Lower lobe of right lung (tissue), 2 donors: ENCODE data around the gene C8G. TPM values are rescaled to one million over a fixed set of nuclear protein-coding genes. Genes with fewer than 3 reads are reported as not detected.

ENCODE experiments used
- ATAC-seq, 2 donors: fragments of 200-7000 bp; cut with Tn5 transposase; one replicate each; pipeline ENCODE4 v1.9.1; 2020 to 2022; ENCODE audit warnings: mild to moderate bottlenecking in 2 of 2, moderate library complexity in 2 of 2
- DNase-seq: peaks from one replicate; pipeline ENCODE4 v3.0.0-alpha.2; 2020
- H3K27ac ChIP-seq: fragments of 200-600 bp; one replicate; pipeline ENCODE4 v1.8.0; 2022
- H3K27me3 ChIP-seq: fragments of 200-600 bp; one replicate; pipeline ENCODE4 v1.8.0; 2022; ENCODE audit warnings: low read depth
- H3K36me3 ChIP-seq: fragments of 200-600 bp; one replicate; pipeline ENCODE4 v1.8.0; 2022; ENCODE audit warnings: mild to moderate bottlenecking
- H3K4me1 ChIP-seq: fragments of 200-600 bp; one replicate; pipeline ENCODE4 v1.8.0; 2022
- H3K4me3 ChIP-seq: fragments of 200-600 bp; one replicate; pipeline ENCODE4 v1.8.0; 2022; ENCODE audit warnings: mild to moderate bottlenecking
- H3K9me3 ChIP-seq: fragments of 200-600 bp; one replicate; pipeline ENCODE4 v1.8.0; 2022
- intact Hi-C: fragments of 100-400 bp; cut with DNase I; formaldehyde crosslinking; loops from one replicate; pipeline ENCODE4 v1.11.0; 2022
- total RNA-seq: library from RNA; stranded (reverse); fragmentation: NEBNext Ultra II Directional; extraction: Animal tissue kit (Norgen Biotek cat#: 25700); gene quantifications from one replicate; pipeline ENCODE4 v1.2.1, GENCODE V29; 2021
- TF ChIP-seq, protein P1 (sequence below): fragments of 200-600 bp; IDR thresholded peaks from one replicate; pipeline ENCODE4 v1.8.0; 2022; ENCODE audit warnings: antibody characterized with exemption, mild to moderate bottlenecking
- donor health status: DM: no; HTN: yes; CAD: no; lungs with severe emphysema.

The C8G gene
- total RNA-seq, 1 donor from 2014 or later = 2.2 TPM

DNA sequence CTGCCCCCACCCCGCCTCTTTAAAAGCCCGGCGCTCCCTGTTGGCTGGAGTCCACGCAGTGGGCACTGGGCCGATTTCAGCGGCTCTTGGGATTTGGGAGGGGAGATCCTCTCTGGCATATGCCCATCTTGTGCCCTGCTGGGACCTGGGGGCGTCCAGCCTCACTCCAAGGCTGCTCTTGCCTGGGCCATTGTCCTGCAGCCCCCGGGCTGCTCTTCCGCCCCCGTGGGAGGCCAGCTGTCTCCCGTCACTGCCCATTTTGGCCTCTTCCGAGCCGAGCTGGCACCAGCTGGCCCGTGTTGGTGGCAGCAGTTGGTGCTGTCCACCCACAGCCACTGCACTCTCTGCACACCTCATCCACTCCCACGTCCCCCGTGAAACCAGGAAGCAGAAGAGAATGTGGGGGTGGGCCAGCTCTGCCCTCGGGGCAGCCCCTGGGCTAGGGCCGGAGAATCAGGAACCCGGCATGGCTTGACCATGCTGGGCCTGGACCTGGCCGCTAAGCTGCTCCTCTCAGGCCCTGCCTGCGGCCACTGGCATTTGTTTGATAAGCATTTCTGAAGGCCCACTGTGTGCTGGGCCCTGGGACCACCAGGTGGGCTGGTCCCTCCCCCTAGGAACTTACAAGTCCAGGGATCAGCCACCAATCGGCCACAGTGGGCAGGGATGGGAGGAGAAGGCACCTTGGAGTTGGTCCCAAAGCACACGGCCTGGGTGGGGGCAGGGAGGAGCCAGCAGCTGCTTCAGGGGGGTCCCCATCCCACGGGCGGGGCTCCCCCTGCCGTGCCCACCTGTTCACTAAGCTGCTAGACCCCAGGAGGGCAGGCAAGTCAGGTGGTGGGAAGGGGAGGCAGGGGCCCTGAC, 2.2 kb downstream of the C8G start:
- no peak for DNase-seq
- intact Hi-C loops = no loop called here
- ATAC-seq = no peak
- no peaks in the 10 kb centered on the region for H3K27me3 ChIP-seq
- H3K27ac ChIP-seq = peak overlapping the region; percentile 2
- no peak overlapping the region for H3K4me3 ChIP-seq
- H3K36me3 ChIP-seq = peaks cover 9% of the 10 kb centered on the region
- no peaks in the 10 kb centered on the region for H3K9me3 ChIP-seq
- H3K4me1 ChIP-seq = peaks cover 47% of the 10 kb centered on the region
- TF ChIP-seq, protein P1, sequence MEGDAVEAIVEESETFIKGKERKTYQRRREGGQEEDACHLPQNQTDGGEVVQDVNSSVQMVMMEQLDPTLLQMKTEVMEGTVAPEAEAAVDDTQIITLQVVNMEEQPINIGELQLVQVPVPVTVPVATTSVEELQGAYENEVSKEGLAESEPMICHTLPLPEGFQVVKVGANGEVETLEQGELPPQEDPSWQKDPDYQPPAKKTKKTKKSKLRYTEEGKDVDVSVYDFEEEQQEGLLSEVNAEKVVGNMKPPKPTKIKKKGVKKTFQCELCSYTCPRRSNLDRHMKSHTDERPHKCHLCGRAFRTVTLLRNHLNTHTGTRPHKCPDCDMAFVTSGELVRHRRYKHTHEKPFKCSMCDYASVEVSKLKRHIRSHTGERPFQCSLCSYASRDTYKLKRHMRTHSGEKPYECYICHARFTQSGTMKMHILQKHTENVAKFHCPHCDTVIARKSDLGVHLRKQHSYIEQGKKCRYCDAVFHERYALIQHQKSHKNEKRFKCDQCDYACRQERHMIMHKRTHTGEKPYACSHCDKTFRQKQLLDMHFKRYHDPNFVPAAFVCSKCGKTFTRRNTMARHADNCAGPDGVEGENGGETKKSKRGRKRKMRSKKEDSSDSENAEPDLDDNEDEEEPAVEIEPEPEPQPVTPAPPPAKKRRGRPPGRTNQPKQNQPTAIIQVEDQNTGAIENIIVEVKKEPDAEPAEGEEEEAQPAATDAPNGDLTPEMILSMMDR = no peak

DNA sequence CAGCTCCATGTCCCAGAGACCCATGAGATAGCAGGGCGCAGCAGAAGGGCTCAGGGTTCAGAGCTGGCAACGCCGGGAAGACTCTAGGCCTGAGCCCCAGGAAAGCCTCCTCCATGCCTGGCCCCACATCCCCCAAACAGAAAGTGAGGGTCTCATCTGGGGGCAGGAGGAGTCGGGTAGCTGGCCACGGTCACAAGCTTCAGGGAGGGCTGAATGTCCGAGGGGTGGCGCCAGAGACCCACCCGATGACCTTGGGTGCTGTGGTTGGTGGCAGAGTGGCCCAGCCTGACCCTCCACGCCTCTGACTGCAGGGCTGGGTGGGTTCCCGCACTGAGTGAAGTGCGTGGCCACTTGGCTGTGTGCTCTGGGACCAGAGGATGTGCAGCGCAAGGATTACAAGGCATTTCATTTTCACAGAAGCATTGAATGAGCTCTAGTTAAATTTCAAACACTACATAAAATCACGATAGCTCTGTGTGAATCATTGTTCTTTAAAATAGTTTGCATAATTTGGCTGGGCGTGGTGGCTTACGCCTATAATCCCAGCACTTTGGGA, 3.0 kb downstream of the C8G start:
- H3K4me1 ChIP-seq = peaks cover 44% of the 10 kb centered on the region
- H3K27ac ChIP-seq = peak overlapping the region; percentile 2
- H3K9me3 ChIP-seq = no peaks in the 10 kb centered on the region
- TF ChIP-seq, protein P1 = peak; percentile 57
- no peak overlapping the region for H3K4me3 ChIP-seq
- intact Hi-C loops = no loop called here
- no peaks in the 10 kb centered on the region for H3K27me3 ChIP-seq
- peaks cover 2% of the 10 kb centered on the region for H3K36me3 ChIP-seq
- no peak for ATAC-seq
- no peak for DNase-seq

DNA sequence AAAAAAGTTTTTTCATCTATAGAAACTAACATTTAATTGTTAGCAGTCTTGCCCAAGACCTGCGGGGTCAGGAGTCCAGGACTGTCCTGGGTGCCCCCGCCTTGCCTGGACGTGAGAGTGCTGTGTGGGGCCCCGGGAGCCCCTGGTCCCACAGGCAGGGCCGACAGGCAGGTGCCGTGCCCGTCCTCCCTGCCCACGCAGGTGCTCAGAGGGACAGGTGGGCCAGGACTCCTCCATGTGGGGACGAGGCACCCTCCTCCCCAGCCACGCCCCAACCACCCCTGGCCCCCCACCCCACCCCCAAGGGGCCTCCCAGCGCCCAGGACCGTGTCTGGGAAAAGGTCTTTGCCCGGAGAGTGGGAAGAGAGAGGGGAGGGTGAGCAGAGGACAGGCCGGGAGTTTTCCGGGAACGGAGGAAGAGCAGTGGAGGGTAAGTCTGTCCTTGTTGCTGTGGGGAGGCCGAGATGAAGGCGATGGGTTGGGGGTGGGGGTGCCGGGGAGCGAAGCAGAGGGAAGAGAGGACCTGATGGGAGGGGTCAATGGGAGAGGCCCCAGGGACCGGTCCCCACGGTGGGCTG, 4.3 kb downstream of the C8G start:
- no peaks in the 10 kb centered on the region for H3K9me3 ChIP-seq
- intact Hi-C loops = no loop called here
- peak overlapping the region; percentile 81 for H3K4me3 ChIP-seq
- DNase-seq = no peak
- H3K36me3 ChIP-seq = no peaks in the 10 kb centered on the region
- TF ChIP-seq, protein P1 = no peak
- peak overlapping the region; percentile 88 for H3K27ac ChIP-seq
- H3K4me1 ChIP-seq = peaks cover 40% of the 10 kb centered on the region
- ATAC-seq = peak in 1 of 2 donors; percentile 7
- no peaks in the 10 kb centered on the region for H3K27me3 ChIP-seq

DNA sequence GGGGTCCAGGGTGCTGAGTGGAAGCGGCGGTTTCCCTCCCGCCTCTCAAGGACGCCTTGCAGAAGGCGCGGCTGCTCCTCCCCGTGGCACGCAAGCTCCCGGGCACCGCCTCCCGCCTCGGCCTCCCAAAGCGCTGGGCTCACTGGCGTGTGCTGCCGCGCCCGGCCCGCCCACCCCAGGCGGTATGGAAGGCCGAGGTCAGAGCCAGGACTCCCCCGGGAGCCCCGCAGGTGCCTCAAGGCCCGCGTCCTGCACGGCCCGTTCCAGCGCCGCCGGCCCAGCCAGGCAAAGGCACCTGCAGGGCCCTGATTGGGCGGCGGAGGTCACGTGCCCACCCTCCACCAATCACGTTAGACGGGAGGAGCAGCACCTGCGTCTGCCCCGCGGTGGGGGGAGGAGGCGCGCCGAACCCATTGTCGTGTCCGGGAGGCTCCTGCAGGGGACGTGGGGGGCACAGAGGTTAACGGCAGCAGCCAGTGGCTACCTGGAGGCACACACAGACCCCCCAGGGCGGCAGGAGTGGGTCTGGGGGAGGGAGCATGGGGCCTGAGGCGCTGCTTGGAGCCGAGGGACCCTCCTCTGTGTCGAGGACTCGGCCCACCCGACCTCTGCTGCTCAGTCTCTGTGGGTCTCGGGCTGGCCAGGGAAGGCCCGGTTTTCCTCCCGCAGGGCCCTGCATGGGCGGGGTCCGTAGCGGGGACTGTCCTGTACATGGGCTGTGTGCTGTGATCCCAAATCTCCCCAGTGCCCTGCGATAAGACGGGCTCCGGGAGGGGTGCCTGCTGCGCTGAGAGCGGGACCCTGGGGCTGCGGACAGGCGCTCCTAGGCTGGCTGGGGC, 5.0 kb downstream of the C8G start:
- H3K9me3 ChIP-seq = no peaks in the 10 kb centered on the region
- ATAC-seq (peak; percentile 92 to 96), DNase-seq (peak; percentile 97)
- intact Hi-C loops = no loop called here
- peaks cover 36% of the 10 kb centered on the region for H3K4me1 ChIP-seq
- peak overlapping the region; percentile 81 for H3K4me3 ChIP-seq
- H3K27me3 ChIP-seq = no peaks in the 10 kb centered on the region
- TF ChIP-seq, protein P1 = no peak
- H3K36me3 ChIP-seq = no peaks in the 10 kb centered on the region
- peak overlapping the region; percentile 88 for H3K27ac ChIP-seq

DNA sequence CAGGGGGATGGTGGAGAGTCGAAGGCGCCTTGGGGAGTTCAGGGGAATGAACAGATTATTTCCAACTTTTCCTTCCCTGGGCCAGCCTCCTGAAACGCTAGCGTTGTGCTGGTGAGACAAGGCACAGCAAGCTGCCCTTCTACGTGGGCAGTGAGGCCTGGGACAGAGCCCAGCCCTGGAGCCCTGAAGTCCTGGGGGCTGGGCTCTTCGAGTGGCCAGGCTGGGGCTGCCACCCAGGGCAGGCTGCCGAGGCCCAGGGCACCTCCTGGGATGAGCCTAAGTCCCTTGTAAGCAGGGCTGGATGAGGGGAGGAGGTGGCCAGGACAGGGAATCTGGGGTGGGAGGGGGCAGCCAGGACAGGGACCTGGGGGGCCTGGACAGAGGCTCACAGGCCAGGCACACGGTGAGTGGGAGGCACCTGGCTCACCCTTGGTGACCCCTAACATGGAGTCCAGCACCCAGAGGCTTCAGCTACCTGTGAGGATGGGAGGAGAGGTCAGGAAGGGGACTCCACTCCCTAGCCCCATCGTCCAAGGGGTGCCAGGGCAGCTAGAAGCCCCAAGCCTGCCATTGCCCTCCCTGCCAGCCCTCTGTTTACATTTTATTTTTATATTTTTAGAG, 5.7 kb downstream of the C8G start:
- DNase-seq = peak; percentile 52
- Histone ChIP-seq H3K4me1 (peaks cover 36% of the 10 kb centered on the region), H3K27ac (peak overlapping the region; percentile 88), H3K27me3 (no peaks in the 10 kb centered on the region), H3K9me3 (no peaks in the 10 kb centered on the region), H3K36me3 (no peaks in the 10 kb centered on the region), H3K4me3 (peak overlapping the region; percentile 81)
- TF ChIP-seq, protein P1 = no peak
- ATAC-seq = peak; percentile 10 to 39
- intact Hi-C loops = no loop called here
